Osteoblast (primary cell): Measurements from ENCODE around the gene VTI1A. TPM values are rescaled to one million over a fixed set of nuclear protein-coding genes. Genes with fewer than 3 reads are reported as not detected.
A peak's percentile ranks its signal among the peaks of the same experiment; 100 is the strongest.

Source experiments
- DNase-seq: peaks from one replicate; pipeline ENCODE4 v3.0.0; 2011; ENCODE audit warnings: low spot score, mixed read lengths; ENCODE audit not compliant: insufficient read length; ENCODE audit errors: missing footprints
- H2AFZ ChIP-seq: 2 replicates; pipeline ENCODE4 v1.6.0; 2011; ENCODE audit warnings: mild to moderate bottlenecking, low read length
- H3K27ac ChIP-seq: 2 replicates; pipeline ENCODE4 v1.5.1; 2011; ENCODE audit warnings: mild to moderate bottlenecking, low read depth, low read length, moderate library complexity
- H3K27me3 ChIP-seq: 2 replicates; pipeline ENCODE4 v1.6.0; 2012; ENCODE audit warnings: mild to moderate bottlenecking, control low read depth, inconsistent platforms, low read length, moderate library complexity; ENCODE audit not compliant: insufficient read depth
- H3K36me3 ChIP-seq: 2 replicates; pipeline ENCODE4 v1.5.1; 2011; ENCODE audit warnings: mild to moderate bottlenecking, low read length, control low read depth, moderate library complexity; ENCODE audit not compliant: insufficient read depth
- H3K4me1 ChIP-seq: 2 replicates; pipeline ENCODE4 v1.5.1; 2011; ENCODE audit warnings: mild to moderate bottlenecking, low read length, control low read depth, moderate library complexity; ENCODE audit not compliant: insufficient read depth
- H3K4me2 ChIP-seq: 2 replicates; pipeline ENCODE4 v1.6.0; 2011; ENCODE audit warnings: mild to moderate bottlenecking, low read length; ENCODE audit not compliant: insufficient read depth
- H3K4me3 ChIP-seq: fragments of 200-600 bp; sonication (generic); 3 replicates; pipeline ENCODE4 v1.5.1; 2012; ENCODE audit warnings: mild to moderate bottlenecking, low read length, inconsistent platforms; ENCODE audit not compliant: insufficient read depth
- H3K79me2 ChIP-seq: 2 replicates; pipeline ENCODE4 v1.6.0; 2012; ENCODE audit warnings: mild to moderate bottlenecking, low read length, control low read depth, inconsistent platforms; ENCODE audit not compliant: insufficient read depth
- H3K9me3 ChIP-seq: 2 replicates; pipeline ENCODE4 v1.5.1; 2011; ENCODE audit warnings: low read depth, low read length, control low read depth
- H4K20me1 ChIP-seq: 2 replicates; pipeline ENCODE4 v1.6.0; 2012; ENCODE audit warnings: mild to moderate bottlenecking, low read length, control low read depth; ENCODE audit not compliant: insufficient read depth
- CTCF ChIP-seq: IDR thresholded peaks from 2 replicates; pipeline ENCODE4 v1.5.1; 2011; ENCODE audit warnings: mild to moderate bottlenecking, low read depth, low read length, moderate library complexity; ENCODE audit errors: extremely low read depth
- total RNA-seq: library from RNA; depleted of rRNA; stranded (reverse); fragments of >200 nt; gene quantifications from 2 replicates; pipeline ENCODE4 v1.2.3, GENCODE V29; 2012

Gene VTI1A
- total RNA-seq, 1 donor: 34.7 TPM

GRCh38 chr10:112448888-112449287, 1.9 kb downstream of the VTI1A start:
- H3K27me3 ChIP-seq: no peaks in the 10 kb centered on the region
- H3K4me1 ChIP-seq: peaks cover 15% of the 10 kb centered on the region
- H3K36me3 ChIP-seq: peaks cover 11% of the 10 kb centered on the region
- H3K27ac ChIP-seq: no peak overlapping the region
- H3K9me3 ChIP-seq: no peaks in the 10 kb centered on the region
- H3K4me2 ChIP-seq: no peak overlapping the region
- H2AFZ ChIP-seq: no peak overlapping the region
- H4K20me1 ChIP-seq: peaks cover 4% of the 10 kb centered on the region
- H3K79me2 ChIP-seq: peaks cover 77% of the 10 kb centered on the region
- no peak for DNase-seq
- no peak overlapping the region for H3K4me3 ChIP-seq
- no peak for TF ChIP-seq CTCF

DNA sequence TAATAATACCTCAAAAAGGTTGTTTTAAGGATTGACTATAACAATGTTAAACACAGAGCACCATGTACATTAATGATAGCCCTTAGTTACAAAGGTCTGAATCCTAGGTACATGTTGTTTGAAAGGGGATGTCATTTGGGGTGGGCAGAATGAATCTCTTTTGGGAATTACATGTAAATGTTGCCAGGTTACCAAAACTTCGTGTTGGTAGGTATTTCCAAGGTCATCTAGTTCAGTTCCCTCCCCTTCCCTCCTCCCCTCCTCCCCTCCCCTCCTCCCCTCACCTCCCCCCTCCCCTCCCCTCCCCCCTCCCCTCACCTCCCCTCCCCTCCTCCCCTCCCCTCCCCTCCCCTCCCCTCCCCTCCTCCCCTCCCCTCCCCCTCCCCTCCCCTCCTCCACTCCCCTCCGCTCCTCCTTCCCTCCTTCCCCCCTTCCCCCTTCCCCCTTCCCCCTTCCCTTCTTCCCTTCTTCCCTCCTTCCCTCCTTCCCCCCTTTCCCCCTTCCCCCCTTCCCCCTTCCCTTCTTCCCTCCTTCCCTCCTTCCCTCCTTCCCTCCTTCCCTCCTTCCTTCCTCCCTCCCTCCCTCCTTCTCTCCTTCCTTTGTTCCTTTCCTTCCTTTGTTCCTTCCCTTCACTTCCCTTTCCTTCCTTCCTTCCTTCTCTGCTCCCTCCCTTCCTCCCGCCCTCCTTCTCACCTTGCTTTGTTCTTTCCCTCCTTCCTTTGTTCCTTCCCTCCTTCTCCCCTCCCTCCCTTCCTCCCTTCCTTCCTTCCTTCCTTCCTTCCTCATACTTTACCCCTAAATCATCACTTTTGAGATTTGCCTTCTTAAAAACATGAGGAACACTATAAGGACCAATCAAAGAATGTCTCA, 8.1 kb downstream of the VTI1A start:
- Histone ChIP-seq H3K36me3 (no peaks in the 10 kb centered on the region), H3K9me3 (no peaks in the 10 kb centered on the region), H4K20me1 (peaks cover 4% of the 10 kb centered on the region), H3K27me3 (no peaks in the 10 kb centered on the region), H3K27ac (no peak overlapping the region), H2AFZ (no peak overlapping the region), H3K4me2 (no peak overlapping the region), H3K4me3 (no peak overlapping the region), H3K79me2 (peaks cover 31% of the 10 kb centered on the region), H3K4me1 (no peaks in the 10 kb centered on the region)
- DNase-seq: no peak
- TF ChIP-seq CTCF: no peak

GRCh38 chr10:112456533-112456932, 9.5 kb downstream of the VTI1A start:
- no peak overlapping the region for H3K4me2 ChIP-seq
- no peak for TF ChIP-seq CTCF
- peaks cover 20% of the 10 kb centered on the region for H3K79me2 ChIP-seq
- no peak overlapping the region for H3K27ac ChIP-seq
- no peak overlapping the region for H3K4me3 ChIP-seq
- no peaks in the 10 kb centered on the region for H3K9me3 ChIP-seq
- H3K4me1 ChIP-seq: peaks cover 4% of the 10 kb centered on the region
- H2AFZ ChIP-seq: no peak overlapping the region
- H4K20me1 ChIP-seq: peaks cover 4% of the 10 kb centered on the region
- H3K27me3 ChIP-seq: no peaks in the 10 kb centered on the region
- DNase-seq: no peak
- no peaks in the 10 kb centered on the region for H3K36me3 ChIP-seq

GRCh38 chr10:112460366-112460765, 13.4 kb downstream of the VTI1A start:
- Histone ChIP-seq H3K79me2 (peaks cover 12% of the 10 kb centered on the region), H3K4me3 (no peak overlapping the region), H3K9me3 (no peaks in the 10 kb centered on the region), H3K4me1 (peaks cover 4% of the 10 kb centered on the region), H4K20me1 (no peaks in the 10 kb centered on the region), H2AFZ (no peak overlapping the region), H3K27me3 (no peaks in the 10 kb centered on the region), H3K27ac (peak overlapping the region; percentile 89), H3K36me3 (peaks cover 12% of the 10 kb centered on the region), H3K4me2 (no peak overlapping the region)
- TF ChIP-seq CTCF: no peak
- no peak for DNase-seq
